ENCODE measurements around the gene TBC1D1. TPM values are rescaled to one million over a fixed set of nuclear protein-coding genes. Genes with fewer than 3 reads are reported as not detected.

The TBC1D1 gene
- total and polyA plus RNA-seq, 2 donors (not counting 3 experiments of a cell fraction or from before 2014, with no cell fraction given) = 63.5 to 116 TPM

GRCh38 chr4:37902212-37902611, 11.3 kb downstream of the TBC1D1 start:
- ChIA-PET POLR2A (no interaction called here), CTCF (no interaction called here)
- H3K9me3 ChIP-seq (replicated peaks; ENCODE audit: control insufficient read depth, insufficient read depth, low read length) = no peaks in the 10 kb centered on the region
- H3K27ac ChIP-seq (ENCODE audit: insufficient read depth, low read depth, low read length) = no peak overlapping the region
- no TSS peak for BruUV-seq (replicated peaks)
- DNase-seq (ENCODE audit: low read depth, low spot score) (no peak), FAIRE-seq (no peak)
- no peak overlapping the region for H3K9ac ChIP-seq (replicated peaks; ENCODE audit: extremely low read depth, insufficient read depth, low read length)
- H3K4me3 ChIP-seq (replicated peaks in 1 of 3; ENCODE audit: insufficient read depth in 1 of 3, low read depth in 1 of 3, low read length in 3 of 3) = no peak overlapping the region
- H3K36me3 ChIP-seq (ENCODE audit: control insufficient read depth in 2 of 2, extremely low read depth in 1 of 2, insufficient read depth in 2 of 2, low read length in 2 of 2) = no peaks in the 10 kb centered on the region
- no peak for TF ChIP-seq POLR2AphosphoS5 (IDR thresholded peaks at IDR 0.05; ENCODE audit: insufficient read depth, low read depth, low read length)
- TF ChIP-seq GATA2 (IDR thresholded peaks at IDR 0.05; ENCODE audit: insufficient read depth, insufficient read length, low read depth, low read length) = no peak
- no peak for TF ChIP-seq POLR2A (IDR thresholded peaks at IDR 0.05; ENCODE audit: low read depth, low read length)
- TF ChIP-seq MAX (IDR thresholded peaks at IDR 0.05; ENCODE audit: insufficient read depth, insufficient read length) = no peak
- TF ChIP-seq EZH2 (IDR thresholded peaks at IDR 0.05; ENCODE audit: borderline replicate concordance, low read depth, low read length, severe bottlenecking) = no peak
- no peak for TF ChIP-seq MYC (IDR thresholded peaks at IDR 0.05; ENCODE audit: low read depth, low read length)
- no peaks in the 10 kb centered on the region for H3K9me1 ChIP-seq (replicated peaks; ENCODE audit: control insufficient read depth, extremely low read depth, insufficient read depth, low read length)
- H3K79me2 ChIP-seq (ENCODE audit: control insufficient read depth, insufficient read depth, low read length) = no peaks in the 10 kb centered on the region
- no peaks in the 10 kb centered on the region for H3K4me1 ChIP-seq (ENCODE audit: control insufficient read depth, extremely low read depth, insufficient read depth, low read length)
- no peak overlapping the region for H2AFZ ChIP-seq (ENCODE audit: low read depth, low read length)
- intact Hi-C loops (cut with micrococcal nuclease) = no loop called here
- H4K20me1 ChIP-seq (replicated peaks; ENCODE audit: control insufficient read depth, extremely low read depth, insufficient read depth, low read length) = no peaks in the 10 kb centered on the region
- peaks cover 7 to 12% of the 10 kb centered on the region in 2 experiments for H3K27me3 ChIP-seq (ENCODE audit: control insufficient read depth in 2 of 2, insufficient read depth in 2 of 2, low read length in 2 of 2)
- no peak overlapping the region for H3K4me2 ChIP-seq (ENCODE audit: insufficient read depth, low read length)
- dilution Hi-C loops (cut with MboI; ENCODE audit: extremely low pct_ligation_motif_present, low sequenced_read_pairs) = no loop called here

GRCh38 chr4:37902738-37903693, 12.1 kb downstream of the TBC1D1 start:
- BruUV-seq (replicated peaks) = no TSS peak
- H3K9ac ChIP-seq (replicated peaks; ENCODE audit: extremely low read depth, insufficient read depth, low read length) = no peak overlapping the region
- ChIA-PET POLR2A (no interaction called here), CTCF (no interaction called here)
- H3K9me3 ChIP-seq (replicated peaks; ENCODE audit: control insufficient read depth, insufficient read depth, low read length) = no peaks in the 10 kb centered on the region
- peaks cover 9% of the 10 kb centered on the region in 2 experiments for H3K27me3 ChIP-seq (ENCODE audit: control insufficient read depth in 2 of 2, insufficient read depth in 2 of 2, low read length in 2 of 2)
- FAIRE-seq (no peak), DNase-seq (ENCODE audit: low read depth, low spot score) (no peak)
- H4K20me1 ChIP-seq (replicated peaks; ENCODE audit: control insufficient read depth, extremely low read depth, insufficient read depth, low read length) = no peaks in the 10 kb centered on the region
- dilution Hi-C loops (cut with MboI; ENCODE audit: extremely low pct_ligation_motif_present, low sequenced_read_pairs) = no loop called here
- H3K4me3 ChIP-seq (replicated peaks in 1 of 3; ENCODE audit: insufficient read depth in 1 of 3, low read depth in 1 of 3, low read length in 3 of 3) = no peak overlapping the region
- no peak overlapping the region for H2AFZ ChIP-seq (ENCODE audit: low read depth, low read length)
- H3K9me1 ChIP-seq (replicated peaks; ENCODE audit: control insufficient read depth, extremely low read depth, insufficient read depth, low read length) = no peaks in the 10 kb centered on the region
- no peaks in the 10 kb centered on the region for H3K79me2 ChIP-seq (ENCODE audit: control insufficient read depth, insufficient read depth, low read length)
- intact Hi-C loops (cut with micrococcal nuclease) = no loop called here
- no peaks in the 10 kb centered on the region for H3K36me3 ChIP-seq (ENCODE audit: control insufficient read depth in 2 of 2, extremely low read depth in 1 of 2, insufficient read depth in 2 of 2, low read length in 2 of 2)
- no peaks in the 10 kb centered on the region for H3K4me1 ChIP-seq (ENCODE audit: control insufficient read depth, extremely low read depth, insufficient read depth, low read length)
- no peak overlapping the region for H3K4me2 ChIP-seq (ENCODE audit: insufficient read depth, low read length)
- no peak for TF ChIP-seq POLR2A (IDR thresholded peaks at IDR 0.05; ENCODE audit: low read depth, low read length)
- TF ChIP-seq FOS (IDR thresholded peaks at IDR 0.05; ENCODE audit: borderline replicate concordance, insufficient read depth, low read length) = no peak
- no peak for TF ChIP-seq JUN (IDR thresholded peaks at IDR 0.05; ENCODE audit: borderline replicate concordance, insufficient read depth, insufficient read length, low read depth)
- no peak for TF ChIP-seq CTCF (IDR thresholded peaks at IDR 0.05; ENCODE audit: extremely low read depth in 1 of 2, insufficient read depth in 1 of 2, low read depth in 1 of 2, low read length in 2 of 2)
- TF ChIP-seq MAX (IDR thresholded peaks at IDR 0.05; ENCODE audit: insufficient read depth, insufficient read length) = no peak
- TF ChIP-seq GATA2 (IDR thresholded peaks at IDR 0.05; ENCODE audit: insufficient read depth, insufficient read length, low read depth, low read length) = no peak
- TF ChIP-seq MYC (IDR thresholded peaks at IDR 0.05; ENCODE audit: low read depth, low read length) = no peak
- no peak for TF ChIP-seq POLR2AphosphoS5 (IDR thresholded peaks at IDR 0.05; ENCODE audit: insufficient read depth, low read depth, low read length)
- TF ChIP-seq EZH2 (IDR thresholded peaks at IDR 0.05; ENCODE audit: borderline replicate concordance, low read depth, low read length, severe bottlenecking) = no peak
- no peak overlapping the region for H3K27ac ChIP-seq (ENCODE audit: insufficient read depth, low read depth, low read length)

All from endothelial cell of umbilical vein (primary cell).